ENCODE results near the gene NRXN3. TPM values are rescaled to one million over a fixed set of nuclear protein-coding genes. Genes with fewer than 3 reads are reported as not detected.

Gene NRXN3
- polyA plus RNA-seq, 1 donor (not counting 4 experiments of a cell fraction or from before 2014, with no cell fraction given) = 0.89 TPM

- no peak overlapping the region for H3K9ac ChIP-seq (ENCODE audit: control insufficient read depth, extremely low read depth, insufficient read depth, low read length)
- no peak overlapping the region for H2AFZ ChIP-seq (ENCODE audit: control insufficient read depth, low read length)
- H3K4me3 ChIP-seq (ENCODE audit: control insufficient read depth in 2 of 3, extremely low read depth in 1 of 3, insufficient read depth in 2 of 3, low read depth in 1 of 3, low read length in 3 of 3) = no peak overlapping the region
- TF ChIP-seq EZH2 (IDR thresholded peaks at IDR 0.05; ENCODE audit: low read length) = no peak
- TF ChIP-seq, protein P1, sequence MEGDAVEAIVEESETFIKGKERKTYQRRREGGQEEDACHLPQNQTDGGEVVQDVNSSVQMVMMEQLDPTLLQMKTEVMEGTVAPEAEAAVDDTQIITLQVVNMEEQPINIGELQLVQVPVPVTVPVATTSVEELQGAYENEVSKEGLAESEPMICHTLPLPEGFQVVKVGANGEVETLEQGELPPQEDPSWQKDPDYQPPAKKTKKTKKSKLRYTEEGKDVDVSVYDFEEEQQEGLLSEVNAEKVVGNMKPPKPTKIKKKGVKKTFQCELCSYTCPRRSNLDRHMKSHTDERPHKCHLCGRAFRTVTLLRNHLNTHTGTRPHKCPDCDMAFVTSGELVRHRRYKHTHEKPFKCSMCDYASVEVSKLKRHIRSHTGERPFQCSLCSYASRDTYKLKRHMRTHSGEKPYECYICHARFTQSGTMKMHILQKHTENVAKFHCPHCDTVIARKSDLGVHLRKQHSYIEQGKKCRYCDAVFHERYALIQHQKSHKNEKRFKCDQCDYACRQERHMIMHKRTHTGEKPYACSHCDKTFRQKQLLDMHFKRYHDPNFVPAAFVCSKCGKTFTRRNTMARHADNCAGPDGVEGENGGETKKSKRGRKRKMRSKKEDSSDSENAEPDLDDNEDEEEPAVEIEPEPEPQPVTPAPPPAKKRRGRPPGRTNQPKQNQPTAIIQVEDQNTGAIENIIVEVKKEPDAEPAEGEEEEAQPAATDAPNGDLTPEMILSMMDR (optimal IDR thresholded peaks at IDR 0.05 in 1 of 3, IDR thresholded peaks at IDR 0.05 in 1 of 3, conservative IDR thresholded peaks at IDR 0.05 in 1 of 3; ENCODE audit: extremely low read depth in 1 of 3, insufficient read depth in 2 of 3, low read length in 3 of 3) = no peak
- H3K36me3 ChIP-seq (ENCODE audit: control insufficient read depth in 2 of 2, extremely low read depth in 1 of 2, insufficient read depth in 2 of 2, low read length in 2 of 2) = no peaks in the 10 kb centered on the region
- H3K4me1 ChIP-seq (ENCODE audit: control insufficient read depth, extremely low read depth, insufficient read depth, low read length) = no peaks in the 10 kb centered on the region
- no peaks in the 10 kb centered on the region for H3K9me1 ChIP-seq (ENCODE audit: control insufficient read depth, extremely low read depth, insufficient read depth, low read length)
- H3K4me2 ChIP-seq (ENCODE audit: control insufficient read depth, extremely low read depth, insufficient read depth, low read depth, low read length) = no peak overlapping the region
- dilution Hi-C loops (cut with MboI; ENCODE audit: extremely low pct_ligation_motif_present, low sequenced_read_pairs) = no loop called here
- no peaks in the 10 kb centered on the region for H4K20me1 ChIP-seq (ENCODE audit: control insufficient read depth, extremely low read depth, insufficient read depth, low read length)
- FAIRE-seq (no peak), DNase-seq (ENCODE audit: low read depth, low spot score) (no peak)
- no peaks in the 10 kb centered on the region for H3K9me3 ChIP-seq (ENCODE audit: control insufficient read depth, low read depth, low read length)
- H3K27me3 ChIP-seq (ENCODE audit: control insufficient read depth, extremely low read depth, insufficient read depth, low read length) = no peaks in the 10 kb centered on the region
- H3K27ac ChIP-seq (ENCODE audit: control insufficient read depth, insufficient read depth, low read length) = no peak overlapping the region
- H3K79me2 ChIP-seq (ENCODE audit: control insufficient read depth, insufficient read depth, low read length) = no peaks in the 10 kb centered on the region
Measured at GRCh38 chr14:79383031-79383430, 1212.9 kb downstream of the NRXN3 start.

- no peaks in the 10 kb centered on the region for H4K20me1 ChIP-seq (ENCODE audit: control insufficient read depth, extremely low read depth, insufficient read depth, low read length)
- no peak for DNase-seq (ENCODE audit: low read depth, low spot score)
Measured at GRCh38 chr14:79383475-79383874, 1213.3 kb downstream of the NRXN3 start.

More at GRCh38 chr14:79383475-79383874, 1213.3 kb downstream of the NRXN3 start:
- no peak overlapping the region for H3K4me2 ChIP-seq (ENCODE audit: control insufficient read depth, extremely low read depth, insufficient read depth, low read depth, low read length)
- no peaks in the 10 kb centered on the region for H3K27me3 ChIP-seq (ENCODE audit: control insufficient read depth, extremely low read depth, insufficient read depth, low read length)
- no peaks in the 10 kb centered on the region for H3K79me2 ChIP-seq (ENCODE audit: control insufficient read depth, insufficient read depth, low read length)
- no peaks in the 10 kb centered on the region for H3K4me1 ChIP-seq (ENCODE audit: control insufficient read depth, extremely low read depth, insufficient read depth, low read length)
- H2AFZ ChIP-seq (ENCODE audit: control insufficient read depth, low read length) = no peak overlapping the region
- H3K27ac ChIP-seq (ENCODE audit: control insufficient read depth, insufficient read depth, low read length) = no peak overlapping the region
- no peak for FAIRE-seq
- TF ChIP-seq, protein P1 (optimal IDR thresholded peaks at IDR 0.05 in 1 of 3, IDR thresholded peaks at IDR 0.05 in 1 of 3, conservative IDR thresholded peaks at IDR 0.05 in 1 of 3; ENCODE audit: extremely low read depth in 1 of 3, insufficient read depth in 2 of 3, low read length in 3 of 3) = no peak
- no peak for TF ChIP-seq EZH2 (IDR thresholded peaks at IDR 0.05; ENCODE audit: low read length)
- H3K36me3 ChIP-seq (ENCODE audit: control insufficient read depth in 2 of 2, extremely low read depth in 1 of 2, insufficient read depth in 2 of 2, low read length in 2 of 2) = no peaks in the 10 kb centered on the region
- dilution Hi-C loops (cut with MboI; ENCODE audit: extremely low pct_ligation_motif_present, low sequenced_read_pairs) = no loop called here
- H3K9me3 ChIP-seq (ENCODE audit: control insufficient read depth, low read depth, low read length) = no peaks in the 10 kb centered on the region
- H3K9ac ChIP-seq (ENCODE audit: control insufficient read depth, extremely low read depth, insufficient read depth, low read length) = no peak overlapping the region
- H3K4me3 ChIP-seq (ENCODE audit: control insufficient read depth in 2 of 3, extremely low read depth in 1 of 3, insufficient read depth in 2 of 3, low read depth in 1 of 3, low read length in 3 of 3) = no peak overlapping the region
- no peaks in the 10 kb centered on the region for H3K9me1 ChIP-seq (ENCODE audit: control insufficient read depth, extremely low read depth, insufficient read depth, low read length)
